ENCODE data around the gene ATP5IF1.

Gene ATP5IF1

DNA sequence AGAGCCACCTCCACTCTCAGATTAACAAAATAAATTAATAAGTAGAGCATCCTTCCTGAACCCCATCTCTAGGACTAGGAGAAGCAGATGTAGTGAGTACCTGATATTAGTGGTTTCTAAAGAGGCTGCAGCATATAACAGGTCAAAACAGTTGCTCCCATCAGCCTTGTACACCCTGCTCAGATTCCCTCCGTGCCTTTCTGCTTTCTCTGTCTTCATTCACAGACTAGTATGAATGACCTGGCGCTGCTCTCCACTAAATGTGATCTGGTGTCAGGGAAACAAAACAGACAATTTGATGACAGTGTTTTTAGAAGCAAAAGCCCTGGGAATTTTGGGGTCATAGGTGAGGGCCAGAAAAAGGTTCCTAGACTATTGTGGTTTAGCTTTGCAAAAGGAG, 31.7 kb downstream of the ATP5IF1 start:
- Histone ChIP-seq H2AFZ (ENCODE audit: low read depth, low read length) (no peak overlapping the region), H3K4me2 (ENCODE audit: insufficient read depth, low read length) (no peak overlapping the region), H4K20me1 (ENCODE audit: insufficient read depth, low read length) (peaks cover 31% of the 10 kb centered on the region), H3K27ac (ENCODE audit: low read length) (no peak overlapping the region), H3K27me3 (ENCODE audit: insufficient read depth, low read length, poor library complexity) (no peaks in the 10 kb centered on the region), H3K9ac (ENCODE audit: low read depth, low read length) (no peak overlapping the region), H3K36me3 (ENCODE audit: insufficient read depth, low read length) (peaks cover 8% of the 10 kb centered on the region), H3K4me3 (ENCODE audit: low read depth in 1 of 2, low read length in 2 of 2) (no peak overlapping the region), H3K4me1 (ENCODE audit: insufficient read depth, low read length) (peaks cover 5% of the 10 kb centered on the region; the same call in 1 of the 2 replicates), H3K79me2 (ENCODE audit: insufficient read depth, low read length) (peaks cover 51% of the 10 kb centered on the region), H3K9me3 (ENCODE audit: insufficient read depth, low read length, severe bottlenecking) (no peaks in the 10 kb centered on the region)
- DNase-seq (no peak), ATAC-seq (ENCODE audit: insufficient read depth, low read depth) (no peak)
- no peak for TF ChIP-seq EZH2 (IDR thresholded peaks at IDR 0.05; ENCODE audit: borderline replicate concordance, low read depth, low read length, severe bottlenecking)
- TF ChIP-seq, protein P1, sequence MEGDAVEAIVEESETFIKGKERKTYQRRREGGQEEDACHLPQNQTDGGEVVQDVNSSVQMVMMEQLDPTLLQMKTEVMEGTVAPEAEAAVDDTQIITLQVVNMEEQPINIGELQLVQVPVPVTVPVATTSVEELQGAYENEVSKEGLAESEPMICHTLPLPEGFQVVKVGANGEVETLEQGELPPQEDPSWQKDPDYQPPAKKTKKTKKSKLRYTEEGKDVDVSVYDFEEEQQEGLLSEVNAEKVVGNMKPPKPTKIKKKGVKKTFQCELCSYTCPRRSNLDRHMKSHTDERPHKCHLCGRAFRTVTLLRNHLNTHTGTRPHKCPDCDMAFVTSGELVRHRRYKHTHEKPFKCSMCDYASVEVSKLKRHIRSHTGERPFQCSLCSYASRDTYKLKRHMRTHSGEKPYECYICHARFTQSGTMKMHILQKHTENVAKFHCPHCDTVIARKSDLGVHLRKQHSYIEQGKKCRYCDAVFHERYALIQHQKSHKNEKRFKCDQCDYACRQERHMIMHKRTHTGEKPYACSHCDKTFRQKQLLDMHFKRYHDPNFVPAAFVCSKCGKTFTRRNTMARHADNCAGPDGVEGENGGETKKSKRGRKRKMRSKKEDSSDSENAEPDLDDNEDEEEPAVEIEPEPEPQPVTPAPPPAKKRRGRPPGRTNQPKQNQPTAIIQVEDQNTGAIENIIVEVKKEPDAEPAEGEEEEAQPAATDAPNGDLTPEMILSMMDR (IDR thresholded peaks at IDR 0.05; ENCODE audit: borderline replicate concordance, extremely low read depth, low read length, poor library complexity, severe bottlenecking): no peak

DNA sequence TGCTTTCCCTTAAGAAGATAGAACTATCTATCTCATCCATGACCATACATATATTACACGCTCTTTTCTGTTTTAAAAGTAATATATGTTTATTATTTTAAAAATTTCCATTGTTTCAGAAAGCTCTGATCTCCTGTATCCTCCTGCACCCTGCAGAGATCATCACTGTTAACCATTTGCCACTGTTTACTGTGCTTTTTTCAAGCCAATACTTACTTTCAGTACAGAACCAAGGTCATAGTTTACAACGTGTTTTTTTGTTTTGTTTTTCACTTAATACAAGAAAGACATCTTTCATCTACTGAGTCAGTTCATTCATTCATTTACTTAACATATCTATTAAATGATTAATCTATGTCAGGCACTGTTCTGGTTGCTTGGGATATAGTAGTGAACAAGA, 33.6 kb downstream of the ATP5IF1 start:
- TF ChIP-seq, protein P1 (IDR thresholded peaks at IDR 0.05; ENCODE audit: borderline replicate concordance, extremely low read depth, low read length, poor library complexity, severe bottlenecking): no peak
- no peak for TF ChIP-seq EZH2 (IDR thresholded peaks at IDR 0.05; ENCODE audit: borderline replicate concordance, low read depth, low read length, severe bottlenecking)
- ATAC-seq (ENCODE audit: insufficient read depth, low read depth) (no peak), DNase-seq (no peak)
- Histone ChIP-seq H3K27me3 (ENCODE audit: insufficient read depth, low read length, poor library complexity) (no peaks in the 10 kb centered on the region), H3K79me2 (ENCODE audit: insufficient read depth, low read length) (peaks cover 34% of the 10 kb centered on the region), H3K9ac (ENCODE audit: low read depth, low read length) (no peak overlapping the region), H3K4me3 (ENCODE audit: low read depth in 1 of 2, low read length in 2 of 2) (no peak overlapping the region), H3K4me1 (ENCODE audit: insufficient read depth, low read length) (no peaks in the 10 kb centered on the region), H3K27ac (ENCODE audit: low read length) (no peak overlapping the region), H3K4me2 (ENCODE audit: insufficient read depth, low read length) (no peak overlapping the region), H3K9me3 (ENCODE audit: insufficient read depth, low read length, severe bottlenecking) (no peaks in the 10 kb centered on the region), H2AFZ (ENCODE audit: low read depth, low read length) (no peak overlapping the region), H3K36me3 (ENCODE audit: insufficient read depth, low read length) (peaks cover 27% of the 10 kb centered on the region), H4K20me1 (ENCODE audit: insufficient read depth, low read length) (peaks cover 22% of the 10 kb centered on the region)

DNA sequence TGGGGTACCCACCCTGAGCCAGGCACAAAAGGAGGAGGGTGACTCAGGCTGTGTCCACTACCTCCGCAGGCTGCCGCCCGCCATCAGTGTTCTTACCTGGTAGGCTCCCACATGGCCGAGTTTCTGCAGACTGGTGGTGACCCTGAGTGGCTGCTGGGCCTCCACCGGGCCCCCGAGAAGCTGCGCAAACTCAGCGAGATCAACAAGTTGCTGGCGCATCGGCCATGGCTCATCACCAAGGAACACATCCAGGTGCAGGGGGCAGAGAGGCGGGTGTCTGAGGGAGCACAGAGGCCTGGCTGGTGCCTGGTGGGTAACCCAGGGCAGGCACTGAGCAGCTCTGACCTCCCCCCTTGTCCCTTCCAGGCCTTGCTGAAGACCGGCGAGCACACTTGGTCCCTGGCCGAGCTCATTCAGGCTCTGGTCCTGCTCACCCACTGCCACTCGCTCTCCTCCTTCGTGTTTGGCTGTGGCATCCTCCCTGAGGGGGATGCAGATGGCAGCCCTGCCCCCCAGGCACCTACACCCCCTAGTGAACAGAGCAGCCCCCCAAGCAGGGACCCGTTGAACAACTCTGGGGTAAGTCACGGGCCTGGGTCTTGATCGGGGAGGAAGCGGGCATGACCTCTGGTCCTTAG, 36.4 kb downstream of the ATP5IF1 start:
- peaks cover 33% of the 10 kb centered on the region for H3K36me3 ChIP-seq (ENCODE audit: insufficient read depth, low read length)
- H3K27me3 ChIP-seq (ENCODE audit: insufficient read depth, low read length, poor library complexity): no peaks in the 10 kb centered on the region
- H3K9ac ChIP-seq (ENCODE audit: low read depth, low read length): no peak overlapping the region
- no peak overlapping the region for H2AFZ ChIP-seq (ENCODE audit: low read depth, low read length)
- no peaks in the 10 kb centered on the region for H3K4me1 ChIP-seq (ENCODE audit: insufficient read depth, low read length)
- ATAC-seq (ENCODE audit: insufficient read depth, low read depth): no peak
- TF ChIP-seq EZH2 (IDR thresholded peaks at IDR 0.05; ENCODE audit: borderline replicate concordance, low read depth, low read length, severe bottlenecking): no peak
- TF ChIP-seq, protein P1 (IDR thresholded peaks at IDR 0.05; ENCODE audit: borderline replicate concordance, extremely low read depth, low read length, poor library complexity, severe bottlenecking): no peak
- H3K4me3 ChIP-seq (ENCODE audit: low read depth in 1 of 2, low read length in 2 of 2): no peak overlapping the region
- DNase-seq: no peak
- no peak overlapping the region for H3K27ac ChIP-seq (ENCODE audit: low read length)
- H4K20me1 ChIP-seq (ENCODE audit: insufficient read depth, low read length): peaks cover 8% of the 10 kb centered on the region
- H3K79me2 ChIP-seq (ENCODE audit: insufficient read depth, low read length): peaks cover 9% of the 10 kb centered on the region
- H3K4me2 ChIP-seq (ENCODE audit: insufficient read depth, low read length): no peak overlapping the region
- H3K9me3 ChIP-seq (ENCODE audit: insufficient read depth, low read length, severe bottlenecking): no peaks in the 10 kb centered on the region
